SK-N-SH (cell line): ENCODE results near the gene PEX13. TPM values are rescaled to one million over a fixed set of nuclear protein-coding genes. Genes with fewer than 3 reads are reported as not detected.
"Not testable (repeated sequence)": the region's sequence is repeated elsewhere in the genome, so short reads cannot be mapped to it uniquely, and the experiment has no call there.

ENCODE experiments used
- CTCF ChIA-PET: fragments of 300-600, 350-600 bp; formaldehyde crosslinking; extraction: SDS; loops from one replicate; lab custom pipeline; 2021; lab: Yijun Ruan, JAX
- POLR2A ChIA-PET: fragments of 350-600 bp; sonication (Branson Sonifier 250); formaldehyde crosslinking; extraction: SDS; loops from one replicate; lab custom pipeline; 2020; ENCODE audit warnings: antibody characterized with exemption, inconsistent platforms; lab: Yijun Ruan, JAX
- DNase-seq: peaks from one replicate; pipeline ENCODE4 v3.0.0; 2012
- H2AFZ ChIP-seq: fragments of 200-600 bp; sonication (generic); 2 replicates; pipeline ENCODE4 v1.8.1; 2016; ENCODE audit warnings: antibody characterized with exemption, mild to moderate bottlenecking, low read depth
- H3F3A ChIP-seq: fragments of 200-600 bp; sonication (generic); replicated peaks from 2 replicates; pipeline ENCODE3; 2016; ENCODE audit warnings: antibody characterized with exemption, mild to moderate bottlenecking; ENCODE audit not compliant: insufficient read depth
- H3K27ac ChIP-seq, 2 experiments: fragments of 200-500 bp in 1 of 2; fragments of 200-600 bp in 1 of 2; sonication (Bioruptor generic) in 1 of 2; sonication (generic), shearing (Covaris generic) in 1 of 2; 2 replicates each; pipeline versions ENCODE4 v1.5.1 to v1.6.1; 2014 to 2016; ENCODE audit warnings: low read depth in 2 of 2, inconsistent platforms in 1 of 2, low read length in 1 of 2, mild to moderate bottlenecking in 1 of 2, mixed read lengths in 1 of 2
- H3K27me3 ChIP-seq: fragments of 200-600 bp; sonication (generic), shearing (Covaris generic); 2 replicates; pipeline ENCODE4 v1.6.1; 2016; ENCODE audit warnings: mixed run types; ENCODE audit not compliant: insufficient read depth
- H3K36me3 ChIP-seq, 2 experiments: fragments of 200-500 bp in 1 of 2; fragments of 200-600 bp in 1 of 2; sonication (Bioruptor generic) in 1 of 2; sonication (generic) in 1 of 2; replicated peaks in 1 of 2; 2 replicates each; pipeline versions ENCODE3 to v1.5.1; 2014 to 2016; ENCODE audit warnings: low read length in 1 of 2, mild to moderate bottlenecking in 1 of 2; ENCODE audit not compliant: insufficient read depth in 2 of 2, control insufficient read depth in 1 of 2
- H3K4me1 ChIP-seq, 2 experiments: fragments of 200-500 bp in 1 of 2; fragments of 200-600 bp in 1 of 2; sonication (Bioruptor generic) in 1 of 2; sonication (generic), shearing (Covaris generic) in 1 of 2; 2 replicates each; pipeline versions ENCODE4 v1.5.1 to v1.6.1; 2014 to 2016; ENCODE audit warnings: low read depth in 1 of 2, low read length in 1 of 2, mixed run types in 1 of 2; ENCODE audit not compliant: insufficient read depth in 2 of 2, control insufficient read depth in 1 of 2
- H3K4me2 ChIP-seq: fragments of 200-600 bp; sonication (generic), shearing (Covaris generic); 2 replicates; pipeline ENCODE4 v1.6.1; 2017; ENCODE audit warnings: mixed run types
- H3K4me3 ChIP-seq, 2 experiments: fragments of 200-500 bp in 1 of 2; fragments of 200-600 bp in 1 of 2; sonication (Bioruptor generic) in 1 of 2; sonication (generic), shearing (Covaris generic) in 1 of 2; 2 replicates each; pipeline versions ENCODE4 v1.5.1 to v1.8.1; 2014 to 2016; ENCODE audit warnings: low read depth in 2 of 2, inconsistent platforms in 1 of 2, low read length in 1 of 2, mild to moderate bottlenecking in 1 of 2, mixed read lengths in 1 of 2, moderate library complexity in 1 of 2
- H3K79me2 ChIP-seq: fragments of 200-600 bp; sonication (generic); 2 replicates; pipeline ENCODE4 v1.8.1; 2017; ENCODE audit warnings: mild to moderate bottlenecking; ENCODE audit not compliant: insufficient read depth
- H3K9ac ChIP-seq: fragments of 200-600 bp; sonication (generic); 2 replicates; pipeline ENCODE4 v1.6.1; 2017; ENCODE audit warnings: mixed run types
- H3K9me2 ChIP-seq: fragments of 200-600 bp; sonication (generic); 2 replicates; pipeline ENCODE4 v1.6.1; 2017; ENCODE audit warnings: mixed run types
- H3K9me3 ChIP-seq: fragments of 200-600 bp; sonication (generic); 2 replicates; pipeline ENCODE4 v1.6.1; 2017; ENCODE audit warnings: mixed run types, mild to moderate bottlenecking, moderate library complexity
- H4K20me1 ChIP-seq: fragments of 200-600 bp; sonication (generic); 2 replicates; pipeline ENCODE4 v1.6.1; 2017; ENCODE audit warnings: mild to moderate bottlenecking, mixed run types; ENCODE audit not compliant: insufficient read depth
- EP300 ChIP-seq, 2 experiments: IDR thresholded peaks; 2 replicates each; pipeline versions ENCODE4 v1.4.0 to v1.6.1; 2012; ENCODE audit warnings: borderline replicate concordance in 1 of 2, low read depth in 1 of 2, low read length in 1 of 2
- EZH2phosphoT487 ChIP-seq: fragments of 200-600 bp; sonication (generic); IDR thresholded peaks from 2 replicates; pipeline ENCODE4 v1.6.1; 2017; ENCODE audit warnings: low read depth, mixed run types, mild to moderate bottlenecking, antibody characterized with exemption, moderate library complexity, borderline replicate concordance
- GABPA ChIP-seq: IDR thresholded peaks from 2 replicates; pipeline ENCODE4 v1.4.0; 2012; ENCODE audit warnings: low read depth, mild to moderate bottlenecking
- MEF2A ChIP-seq: IDR thresholded peaks from 2 replicates; pipeline ENCODE4 v1.4.0; 2012; ENCODE audit warnings: low read depth, borderline replicate concordance
- MXI1 ChIP-seq: IDR thresholded peaks from 2 replicates; pipeline ENCODE4 v1.6.1; 2012; ENCODE audit warnings: mild to moderate bottlenecking, low read depth, low read length, improper control_type of control experiment
- NFIC ChIP-seq: IDR thresholded peaks from 2 replicates; pipeline ENCODE4 v1.4.0; 2012; ENCODE audit warnings: borderline replicate concordance
- RCOR1 ChIP-seq: fragments of 150-350 bp; IDR thresholded peaks from 2 replicates; pipeline ENCODE4 v1.6.1; 2017; ENCODE audit warnings: antibody characterized with exemption, low read length
- SMC3 ChIP-seq: IDR thresholded peaks from 2 replicates; pipeline ENCODE4 v1.6.1; 2012; ENCODE audit warnings: low read depth, low read length, improper control_type of control experiment
- TEAD4 ChIP-seq: IDR thresholded peaks from 2 replicates; pipeline ENCODE4 v1.4.0; 2012; ENCODE audit warnings: mild to moderate bottlenecking, borderline replicate concordance; ENCODE audit not compliant: insufficient read depth
- YY1 ChIP-seq: IDR thresholded peaks from 2 replicates; pipeline ENCODE4 v1.4.0; 2012; ENCODE audit warnings: low read depth, mild to moderate bottlenecking
- WGBS: methylation state at CpG from one replicate; pipeline ENCODE4 v1.1.6; 2017; ENCODE audit warnings: low lambda C conversion rate; 5-methylcytosine and 5-hydroxymethylcytosine counted together
- polyA plus RNA-seq, 3 experiments: library from polyadenylated mRNA; depleted of rRNA; stranded (reverse); fragments of >200 nt; gene quantifications; 2 replicates each; pipeline ENCODE4 v1.2.3, GENCODE V29; 2012
- TF ChIP-seq, protein P1 (sequence below): IDR thresholded peaks from 2 replicates; pipeline ENCODE4 v1.4.0; 2012; ENCODE audit warnings: low read depth, borderline replicate concordance
- TF ChIP-seq, protein P2 (sequence below): fragments of 200-600 bp; sonication (generic); IDR thresholded peaks from 2 replicates; pipeline ENCODE4 v1.6.1; 2017; ENCODE audit warnings: antibody characterized with exemption, mild to moderate bottlenecking, moderate library complexity

Gene PEX13
- polyA plus RNA-seq, 1 of the 3 experiments (the other 2 are of a cell fraction), result 10.3 TPM

DNA sequence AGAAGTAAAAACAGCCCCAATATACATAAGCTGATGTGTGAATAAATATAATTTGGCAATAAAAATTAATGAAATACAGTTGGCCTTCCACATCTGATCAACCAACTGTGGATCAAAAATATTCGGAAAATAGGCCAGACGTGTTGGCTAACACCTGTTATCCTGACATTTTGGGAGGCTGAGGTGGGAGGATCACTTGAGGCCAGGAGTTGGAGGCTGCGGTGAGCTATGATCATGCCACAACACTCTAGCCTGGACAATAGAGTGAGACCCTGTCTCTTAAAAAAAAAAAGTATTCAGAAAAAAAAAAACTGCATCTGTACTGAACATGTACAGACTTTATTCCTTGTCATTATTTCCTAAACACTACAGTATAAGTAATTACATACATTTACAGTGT lies 12.0 kb downstream of the PEX13 start (continued):
- TF ChIP-seq, protein P1, sequence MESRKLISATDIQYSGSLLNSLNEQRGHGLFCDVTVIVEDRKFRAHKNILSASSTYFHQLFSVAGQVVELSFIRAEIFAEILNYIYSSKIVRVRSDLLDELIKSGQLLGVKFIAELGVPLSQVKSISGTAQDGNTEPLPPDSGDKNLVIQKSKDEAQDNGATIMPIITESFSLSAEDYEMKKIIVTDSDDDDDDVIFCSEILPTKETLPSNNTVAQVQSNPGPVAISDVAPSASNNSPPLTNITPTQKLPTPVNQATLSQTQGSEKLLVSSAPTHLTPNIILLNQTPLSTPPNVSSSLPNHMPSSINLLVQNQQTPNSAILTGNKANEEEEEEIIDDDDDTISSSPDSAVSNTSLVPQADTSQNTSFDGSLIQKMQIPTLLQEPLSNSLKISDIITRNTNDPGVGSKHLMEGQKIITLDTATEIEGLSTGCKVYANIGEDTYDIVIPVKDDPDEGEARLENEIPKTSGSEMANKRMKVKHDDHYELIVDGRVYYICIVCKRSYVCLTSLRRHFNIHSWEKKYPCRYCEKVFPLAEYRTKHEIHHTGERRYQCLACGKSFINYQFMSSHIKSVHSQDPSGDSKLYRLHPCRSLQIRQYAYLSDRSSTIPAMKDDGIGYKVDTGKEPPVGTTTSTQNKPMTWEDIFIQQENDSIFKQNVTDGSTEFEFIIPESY, result no peak

DNA sequence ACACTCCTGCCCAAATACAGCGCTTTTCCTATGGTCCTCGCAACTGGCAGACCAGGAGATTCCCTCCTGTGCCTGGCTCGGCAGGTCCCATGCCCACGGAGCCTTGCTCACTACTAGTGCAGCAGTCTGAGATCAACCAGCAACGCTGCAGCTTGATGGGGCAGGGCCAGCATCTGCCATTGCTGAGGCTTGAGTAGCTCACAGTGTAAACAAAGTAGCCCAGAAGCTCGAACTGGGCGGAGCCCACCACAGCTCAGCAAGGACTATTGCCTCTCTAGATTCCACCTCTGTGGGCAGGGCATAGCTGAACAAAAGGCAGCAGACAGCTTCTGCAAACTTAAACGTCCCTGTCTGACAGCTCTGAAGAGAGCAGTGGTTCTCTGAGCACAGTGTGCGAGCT lies 17.1 kb downstream of the PEX13 start:
- H3K36me3 ChIP-seq, result peaks cover 28 to 50% of the 10 kb centered on the region in 2 experiments
- H3K9me3 ChIP-seq, H3F3A ChIP-seq, H4K20me1 ChIP-seq, DNase-seq, H3K9me2 ChIP-seq, H3K9ac ChIP-seq, H3K27me3 ChIP-seq, H3K79me2 ChIP-seq, H2AFZ ChIP-seq, H3K4me1 ChIP-seq, H3K4me3 ChIP-seq, POLR2A ChIA-PET, H3K27ac ChIP-seq, H3K4me2 ChIP-seq: not testable (repeated sequence)
- CTCF ChIA-PET, result interaction anchor here (1.7 kb wide), 1 partner anchor 36 kb away, joined by 5 read pairs; no protein-coding TSS in a partner anchor
- whole genome bisulfite sequencing, result 93% methylated on average over 6 of the region's 9 CpGs

DNA sequence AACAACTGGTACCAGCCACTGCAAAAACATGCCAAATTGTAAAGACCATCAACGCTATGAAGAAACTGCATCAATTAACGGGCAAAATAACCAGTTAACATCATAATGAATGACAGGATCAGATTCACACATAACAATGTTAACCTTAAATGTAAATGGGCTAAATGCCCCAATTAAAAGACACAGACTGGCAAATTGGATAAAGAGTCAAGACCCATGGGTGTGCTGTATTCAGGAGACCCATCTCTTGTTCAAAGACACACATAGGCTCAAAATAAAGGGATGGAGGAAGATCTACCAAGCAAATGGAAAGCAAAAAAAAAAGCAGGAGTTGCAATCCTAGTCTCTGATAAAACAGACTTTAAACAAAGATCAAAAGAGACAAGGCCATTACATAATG lies 19.1 kb downstream of the PEX13 start:
- POLR2A ChIA-PET, H4K20me1 ChIP-seq, CTCF ChIA-PET, H3K9me3 ChIP-seq, H3K9me2 ChIP-seq, H3K27me3 ChIP-seq, H3K4me3 ChIP-seq, H3K9ac ChIP-seq, H3K79me2 ChIP-seq, DNase-seq, H3K27ac ChIP-seq, H3K4me2 ChIP-seq, H3F3A ChIP-seq, H3K4me1 ChIP-seq, H2AFZ ChIP-seq: not testable (repeated sequence)
- peaks cover 24 to 43% of the 10 kb centered on the region in 2 experiments for H3K36me3 ChIP-seq
- WGBS, result 98% methylated on average over 2 of the region's 2 CpGs

DNA sequence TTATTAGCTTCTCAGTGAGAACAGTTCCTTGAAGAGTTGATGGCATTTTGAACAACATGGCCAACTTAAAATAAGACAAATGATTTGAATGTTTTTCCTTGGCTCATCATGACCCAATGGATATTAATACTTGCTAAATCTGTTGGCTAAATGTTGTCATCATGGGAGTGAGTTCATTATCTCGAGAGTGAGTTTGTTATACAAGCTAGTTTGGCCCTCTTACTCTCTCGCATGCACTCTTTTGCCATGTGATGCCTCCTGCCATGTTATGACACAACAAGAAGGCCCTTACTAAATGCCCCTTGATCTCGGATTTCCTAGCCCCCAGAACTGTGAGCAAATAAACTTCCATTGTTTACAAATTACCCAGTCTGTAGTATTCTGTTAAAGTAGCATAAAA lies 25.3 kb downstream of the PEX13 start:
- CTCF ChIA-PET, result no interaction called here
- no peak overlapping the region for H3K27ac ChIP-seq
- H3K9me3 ChIP-seq, result no peaks in the 10 kb centered on the region
- H3K79me2 ChIP-seq, result no peaks in the 10 kb centered on the region
- 84% methylated on average over 3 of the region's 3 CpGs for WGBS
- H3K4me3 ChIP-seq, result no peak overlapping the region
- no peak overlapping the region for H2AFZ ChIP-seq
- no peaks in the 10 kb centered on the region; the same call in 1 of the 2 replicates for H3K9me2 ChIP-seq
- DNase-seq, result no peak
- POLR2A ChIA-PET, result no interaction called here
- H3K27me3 ChIP-seq, result no peaks in the 10 kb centered on the region
- TF ChIP-seq YY1, result no peak
- TF ChIP-seq MXI1, result no peak
- TF ChIP-seq RCOR1, result no peak
- TF ChIP-seq EP300 (IDR thresholded peaks at IDR 0.05; ENCODE audit: borderline replicate concordance in 1 of 2, low read depth in 1 of 2, low read length in 1 of 2), result no peak
- no peak for TF ChIP-seq SMC3
- TF ChIP-seq MEF2A, result no peak
- TF ChIP-seq EZH2phosphoT487, result no peak
- no peak for TF ChIP-seq NFIC
- TF ChIP-seq TEAD4, result no peak
- no peak for TF ChIP-seq GABPA
- TF ChIP-seq, protein P2, sequence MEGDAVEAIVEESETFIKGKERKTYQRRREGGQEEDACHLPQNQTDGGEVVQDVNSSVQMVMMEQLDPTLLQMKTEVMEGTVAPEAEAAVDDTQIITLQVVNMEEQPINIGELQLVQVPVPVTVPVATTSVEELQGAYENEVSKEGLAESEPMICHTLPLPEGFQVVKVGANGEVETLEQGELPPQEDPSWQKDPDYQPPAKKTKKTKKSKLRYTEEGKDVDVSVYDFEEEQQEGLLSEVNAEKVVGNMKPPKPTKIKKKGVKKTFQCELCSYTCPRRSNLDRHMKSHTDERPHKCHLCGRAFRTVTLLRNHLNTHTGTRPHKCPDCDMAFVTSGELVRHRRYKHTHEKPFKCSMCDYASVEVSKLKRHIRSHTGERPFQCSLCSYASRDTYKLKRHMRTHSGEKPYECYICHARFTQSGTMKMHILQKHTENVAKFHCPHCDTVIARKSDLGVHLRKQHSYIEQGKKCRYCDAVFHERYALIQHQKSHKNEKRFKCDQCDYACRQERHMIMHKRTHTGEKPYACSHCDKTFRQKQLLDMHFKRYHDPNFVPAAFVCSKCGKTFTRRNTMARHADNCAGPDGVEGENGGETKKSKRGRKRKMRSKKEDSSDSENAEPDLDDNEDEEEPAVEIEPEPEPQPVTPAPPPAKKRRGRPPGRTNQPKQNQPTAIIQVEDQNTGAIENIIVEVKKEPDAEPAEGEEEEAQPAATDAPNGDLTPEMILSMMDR, result no peak
- TF ChIP-seq, all 33 proteins: peak for 0
- H3F3A ChIP-seq, result no peaks in the 10 kb centered on the region
- H4K20me1 ChIP-seq, result no peaks in the 10 kb centered on the region
- H3K36me3 ChIP-seq, result peaks cover 16 to 17% of the 10 kb centered on the region in 2 experiments
- no peak overlapping the region for H3K9ac ChIP-seq
- H3K4me1 ChIP-seq, result no peaks in the 10 kb centered on the region
- H3K4me2 ChIP-seq, result no peak overlapping the region
